H9 (cell line): ENCODE measurements around the gene WDR70. TPM values are rescaled to one million over a fixed set of nuclear protein-coding genes. Genes with fewer than 3 reads are reported as not detected.

Experiments used
- DNase-seq: peaks from one replicate; pipeline ENCODE4 v3.0.0-alpha.2; 2017
- H2AFZ ChIP-seq: one replicate; pipeline ENCODE4 v1.6.1; 2013; ENCODE audit warnings: mild to moderate bottlenecking, low read length, control low read depth, moderate library complexity
- H2AK5ac ChIP-seq: 2 replicates; pipeline ENCODE4 v1.6.1; 2013; ENCODE audit warnings: low read length, control low read depth, mixed read lengths; ENCODE audit not compliant: insufficient read length
- H2BK120ac ChIP-seq: one replicate; pipeline ENCODE4 v1.6.1; 2013; ENCODE audit warnings: low read depth, mild to moderate bottlenecking, low read length, control low read depth, inconsistent platforms; ENCODE audit not compliant: poor library complexity, severe bottlenecking
- H2BK12ac ChIP-seq: 2 replicates; pipeline ENCODE4 v1.6.1; 2013; ENCODE audit warnings: low read length, control low read depth, mixed read lengths, low read depth; ENCODE audit not compliant: insufficient read length
- H2BK15ac ChIP-seq: 2 replicates; pipeline ENCODE4 v1.6.1; 2013; ENCODE audit warnings: low read depth, low read length, control low read depth
- H2BK20ac ChIP-seq: one replicate; pipeline ENCODE4 v1.6.1; 2013; ENCODE audit warnings: low read depth, mild to moderate bottlenecking, low read length, control low read depth, inconsistent platforms; ENCODE audit not compliant: poor library complexity, severe bottlenecking
- H2BK5ac ChIP-seq: 2 replicates; pipeline ENCODE4 v1.6.1; 2013; ENCODE audit warnings: low read length, control low read depth, mixed read lengths; ENCODE audit not compliant: insufficient read length
- H3K14ac ChIP-seq: 2 replicates; pipeline ENCODE4 v1.6.1; 2013; ENCODE audit warnings: low read length, control low read depth; ENCODE audit not compliant: insufficient read depth
- H3K18ac ChIP-seq: 2 replicates; pipeline ENCODE4 v1.6.1; 2013; ENCODE audit warnings: low read depth, mild to moderate bottlenecking, mixed read lengths, low read length, control low read depth; ENCODE audit not compliant: insufficient read length
- H3K23ac ChIP-seq: 2 replicates; pipeline ENCODE4 v1.6.1; 2013; ENCODE audit warnings: low read length, control low read depth, mixed read lengths, low read depth; ENCODE audit not compliant: insufficient read length
- H3K23me2 ChIP-seq: 2 replicates; pipeline ENCODE4 v1.6.1; 2013; ENCODE audit warnings: low read depth, mild to moderate bottlenecking, mixed read lengths, low read length, control low read depth; ENCODE audit not compliant: insufficient read length, poor library complexity, severe bottlenecking
- H3K27ac ChIP-seq: 2 replicates; pipeline ENCODE4 v1.5.1; 2013; ENCODE audit warnings: low read length, control low read depth, mixed read lengths, low read depth; ENCODE audit not compliant: insufficient read length
- H3K27me3 ChIP-seq: 2 replicates; pipeline ENCODE4 v1.6.1; 2013; ENCODE audit warnings: low read length, control low read depth, inconsistent platforms; ENCODE audit not compliant: insufficient read depth
- H3K4ac ChIP-seq: 2 replicates; pipeline ENCODE4 v1.6.1; 2013; ENCODE audit warnings: low read depth, mild to moderate bottlenecking, control low read depth, inconsistent platforms, low read length, moderate library complexity
- H3K4me1 ChIP-seq: 2 replicates; pipeline ENCODE4 v1.6.1; 2013; ENCODE audit warnings: low read length, control low read depth, inconsistent platforms; ENCODE audit not compliant: insufficient read depth
- H3K4me2 ChIP-seq: 2 replicates; pipeline ENCODE4 v1.6.1; 2013; ENCODE audit warnings: low read length, control low read depth, mixed read lengths; ENCODE audit not compliant: insufficient read length, insufficient read depth
- H3K56ac ChIP-seq: 2 replicates; pipeline ENCODE4 v1.6.1; 2013; ENCODE audit warnings: low read depth, mild to moderate bottlenecking, mixed read lengths, low read length, control low read depth; ENCODE audit not compliant: insufficient read length
- H3K79me1 ChIP-seq: 2 replicates; pipeline ENCODE4 v1.6.1; 2013; ENCODE audit warnings: low read depth, mild to moderate bottlenecking, moderate library complexity, low read length, control low read depth, inconsistent platforms; ENCODE audit not compliant: insufficient read depth, poor library complexity, severe bottlenecking
- H3K79me2 ChIP-seq: 2 replicates; pipeline ENCODE4 v1.6.1; 2013; ENCODE audit warnings: low read length, control low read depth, inconsistent platforms; ENCODE audit not compliant: insufficient read depth
- H3K9ac ChIP-seq: 2 replicates; pipeline ENCODE4 v1.6.1; 2013; ENCODE audit warnings: low read length, control low read depth, mixed read lengths; ENCODE audit not compliant: insufficient read length; ENCODE audit errors: extremely low read depth
- H3K9me3 ChIP-seq: one replicate; pipeline ENCODE4 v1.6.1; 2013; ENCODE audit warnings: low read depth, low read length, inconsistent platforms; ENCODE audit not compliant: control insufficient read depth
- H3T11ph ChIP-seq: one replicate; pipeline ENCODE4 v1.6.1; 2013; ENCODE audit warnings: mild to moderate bottlenecking, low read length, control low read depth, inconsistent platforms
- H4K20me1 ChIP-seq: one replicate; pipeline ENCODE4 v1.6.1; 2013; ENCODE audit not compliant: control insufficient read depth, insufficient read length, insufficient read depth
- H4K5ac ChIP-seq: 2 replicates; pipeline ENCODE4 v1.6.1; 2013; ENCODE audit warnings: low read depth, mild to moderate bottlenecking, mixed read lengths, low read length, control low read depth; ENCODE audit not compliant: insufficient read length
- H4K8ac ChIP-seq: replicated peaks from 2 replicates; pipeline ENCODE4 v1.6.1; 2013; ENCODE audit warnings: low read length, control low read depth, mixed read lengths, low read depth; ENCODE audit not compliant: insufficient read length
- H4K91ac ChIP-seq: 2 replicates; pipeline ENCODE4 v1.6.1; 2013; ENCODE audit warnings: low read depth, mild to moderate bottlenecking, moderate library complexity, mixed read lengths, low read length, control low read depth; ENCODE audit not compliant: insufficient read length
- H3K27ac Mint-ChIP-seq, 3 experiments: 2 replicates in 2 of 3; 3 replicates in 1 of 3; pipeline ENCODE4 v1.8.0; 2020 to 2021; ENCODE audit warnings: mixed read lengths in 3 of 3, mild to moderate bottlenecking in 1 of 3, moderate library complexity in 1 of 3
- H3K27me3 Mint-ChIP-seq: 2 replicates; pipeline ENCODE4 v1.8.0; 2021; ENCODE audit warnings: low read depth, mild to moderate bottlenecking, moderate library complexity, mixed read lengths
- H3K36me3 Mint-ChIP-seq, 3 experiments: 2 replicates in 2 of 3; 3 replicates in 1 of 3; pipeline ENCODE4 v1.8.0; 2020 to 2021; ENCODE audit warnings: low read depth in 3 of 3, mixed read lengths in 3 of 3; ENCODE audit not compliant: insufficient read depth in 1 of 3
- H3K4me1 Mint-ChIP-seq, 2 experiments: 2 replicates each; pipeline ENCODE4 v1.8.0; 2020; ENCODE audit warnings: mixed read lengths in 2 of 2
- H3K4me3 Mint-ChIP-seq, 2 experiments: 2 replicates in 1 of 2; 3 replicates in 1 of 2; pipeline ENCODE4 v1.8.0; 2020 to 2021; ENCODE audit warnings: mild to moderate bottlenecking in 2 of 2, mixed read lengths in 2 of 2, moderate library complexity in 1 of 2
- H3K9me3 Mint-ChIP-seq, 2 experiments: 2 replicates in 1 of 2; 3 replicates in 1 of 2; pipeline ENCODE4 v1.8.0; 2020; ENCODE audit warnings: mild to moderate bottlenecking in 2 of 2, mixed read lengths in 2 of 2, moderate library complexity in 1 of 2
- WGBS: extraction: QIAGEN DNeasy Blood & Tissue Kit; methylation state at CpG from one replicate; pipeline ENCODE4 v1.1.7; 2013; ENCODE audit warnings: missing lambda C conversion rate, low lambda C conversion rate, mixed read lengths; ENCODE audit not compliant: insufficient read length; ENCODE audit errors: extremely low coverage; 5-methylcytosine and 5-hydroxymethylcytosine counted together
- total RNA-seq: library from RNA; stranded (reverse); gene quantifications from 2 replicates; pipeline ENCODE4 v1.2.1, GENCODE V29; 2021
- TF ChIP-seq, protein P1 (sequence below): fragments of 200-600 bp; sonication (generic); conservative IDR thresholded peaks from 3 replicates; pipeline ENCODE4 v1.8.0; 2021; ENCODE audit warnings: antibody characterized with exemption, mild to moderate bottlenecking

WDR70 gene
- total RNA-seq, 1 experiment from 2014 or later: 38.1 TPM

DNA sequence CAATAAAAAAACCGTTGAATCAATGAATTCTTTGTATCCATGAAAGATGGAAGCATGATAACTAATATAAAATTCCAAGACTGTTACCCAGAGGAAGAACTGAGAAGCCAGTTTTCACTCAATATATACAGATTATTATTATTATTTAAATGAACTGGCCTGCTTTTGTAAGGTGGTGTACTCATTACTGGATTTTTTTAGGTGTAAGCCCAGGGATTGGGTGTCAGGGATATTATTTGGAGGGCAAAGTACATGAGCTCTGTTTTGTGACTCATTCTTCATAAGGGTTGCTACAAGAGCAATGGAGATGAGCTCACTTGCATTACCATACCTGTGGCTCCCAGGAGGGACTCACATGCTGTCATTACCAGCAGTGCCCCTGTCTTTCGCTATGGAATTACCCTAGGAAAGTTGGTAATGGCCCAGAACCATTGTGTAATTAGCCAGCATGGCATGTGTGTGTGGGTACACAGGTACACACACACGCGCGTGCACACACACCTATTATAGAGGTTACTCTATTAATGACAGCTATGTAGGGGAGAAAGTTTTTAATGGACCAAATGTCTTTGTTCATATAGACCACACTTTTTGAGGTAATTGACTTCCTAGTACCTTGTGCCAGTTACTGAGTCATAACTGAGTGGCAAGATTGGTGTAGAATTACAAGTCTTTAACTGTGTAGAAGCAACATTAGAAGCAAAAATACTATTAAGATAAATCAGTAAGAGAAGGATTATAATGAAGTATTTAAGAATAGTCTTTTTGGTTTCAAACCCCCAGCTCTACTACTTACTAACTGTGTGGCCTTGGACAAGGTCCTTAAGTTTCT lies 317.3 kb downstream of the WDR70 start:
- Mint-ChIP-seq H3K27ac (no peak overlapping the region), H3K4me3 (no peak overlapping the region), H3K36me3 (peaks cover 0 to 4% (median 0%) of the 10 kb centered on the region in 3 experiments; a peak in 4 of 7 replicates), H3K4me1 (peaks cover 4 to 11% of the 10 kb centered on the region in 2 experiments), H3K9me3 (peaks cover 12 to 17% of the 10 kb centered on the region in 2 experiments; a peak in 4 of 5 replicates), H3K27me3 (no peaks in the 10 kb centered on the region)
- no peak overlapping the region for H2BK5ac ChIP-seq
- H2BK120ac ChIP-seq: no peak overlapping the region
- H3K27me3 ChIP-seq: no peaks in the 10 kb centered on the region
- no peak overlapping the region for H2BK15ac ChIP-seq
- H4K20me1 ChIP-seq: no peaks in the 10 kb centered on the region
- TF ChIP-seq, protein P1, sequence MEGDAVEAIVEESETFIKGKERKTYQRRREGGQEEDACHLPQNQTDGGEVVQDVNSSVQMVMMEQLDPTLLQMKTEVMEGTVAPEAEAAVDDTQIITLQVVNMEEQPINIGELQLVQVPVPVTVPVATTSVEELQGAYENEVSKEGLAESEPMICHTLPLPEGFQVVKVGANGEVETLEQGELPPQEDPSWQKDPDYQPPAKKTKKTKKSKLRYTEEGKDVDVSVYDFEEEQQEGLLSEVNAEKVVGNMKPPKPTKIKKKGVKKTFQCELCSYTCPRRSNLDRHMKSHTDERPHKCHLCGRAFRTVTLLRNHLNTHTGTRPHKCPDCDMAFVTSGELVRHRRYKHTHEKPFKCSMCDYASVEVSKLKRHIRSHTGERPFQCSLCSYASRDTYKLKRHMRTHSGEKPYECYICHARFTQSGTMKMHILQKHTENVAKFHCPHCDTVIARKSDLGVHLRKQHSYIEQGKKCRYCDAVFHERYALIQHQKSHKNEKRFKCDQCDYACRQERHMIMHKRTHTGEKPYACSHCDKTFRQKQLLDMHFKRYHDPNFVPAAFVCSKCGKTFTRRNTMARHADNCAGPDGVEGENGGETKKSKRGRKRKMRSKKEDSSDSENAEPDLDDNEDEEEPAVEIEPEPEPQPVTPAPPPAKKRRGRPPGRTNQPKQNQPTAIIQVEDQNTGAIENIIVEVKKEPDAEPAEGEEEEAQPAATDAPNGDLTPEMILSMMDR: no peak
- no peak overlapping the region for H3K4me2 ChIP-seq
- no peak overlapping the region for H2AK5ac ChIP-seq
- H3K23ac ChIP-seq: no peak overlapping the region
- H3K4me1 ChIP-seq: no peaks in the 10 kb centered on the region; the same call in 1 of the 2 replicates
- H3K4ac ChIP-seq: no peak overlapping the region
- no peak overlapping the region for H3K9ac ChIP-seq
- DNase-seq: no peak
- no peak overlapping the region for H2AFZ ChIP-seq
- no peak overlapping the region for H2BK12ac ChIP-seq
- no peaks in the 10 kb centered on the region for H3K23me2 ChIP-seq
- H3K79me1 ChIP-seq: no peaks in the 10 kb centered on the region
- H2BK20ac ChIP-seq: no peak overlapping the region
- H4K91ac ChIP-seq: no peak overlapping the region
- H3K79me2 ChIP-seq: no peaks in the 10 kb centered on the region
- no peaks in the 10 kb centered on the region for H3K9me3 ChIP-seq
- no peak overlapping the region for H3K18ac ChIP-seq
- H4K8ac ChIP-seq: no peak overlapping the region
- H3K27ac ChIP-seq: no peak overlapping the region
- no peak overlapping the region for H3K14ac ChIP-seq
- H4K5ac ChIP-seq: no peak overlapping the region
- no CpG with 5 or more reads among the region's 5 CpGs for WGBS
- no peak overlapping the region for H3T11ph ChIP-seq
- no peak overlapping the region for H3K56ac ChIP-seq
